Kidney glomerular epithelial cell (primary cell): ENCODE measurements around the gene HYAL3.
A peak's percentile ranks its signal among the peaks of the same experiment; 100 is the strongest.
"Not testable (repeated sequence)": the region's sequence is repeated elsewhere in the genome, so short reads cannot be mapped to it uniquely, and the experiment has no call there.

ENCODE experiments used
- DNase-seq: peaks from one replicate; lab custom pipeline; 2025; lab: John Stamatoyannopoulos, UW

The HYAL3 gene

DNA sequence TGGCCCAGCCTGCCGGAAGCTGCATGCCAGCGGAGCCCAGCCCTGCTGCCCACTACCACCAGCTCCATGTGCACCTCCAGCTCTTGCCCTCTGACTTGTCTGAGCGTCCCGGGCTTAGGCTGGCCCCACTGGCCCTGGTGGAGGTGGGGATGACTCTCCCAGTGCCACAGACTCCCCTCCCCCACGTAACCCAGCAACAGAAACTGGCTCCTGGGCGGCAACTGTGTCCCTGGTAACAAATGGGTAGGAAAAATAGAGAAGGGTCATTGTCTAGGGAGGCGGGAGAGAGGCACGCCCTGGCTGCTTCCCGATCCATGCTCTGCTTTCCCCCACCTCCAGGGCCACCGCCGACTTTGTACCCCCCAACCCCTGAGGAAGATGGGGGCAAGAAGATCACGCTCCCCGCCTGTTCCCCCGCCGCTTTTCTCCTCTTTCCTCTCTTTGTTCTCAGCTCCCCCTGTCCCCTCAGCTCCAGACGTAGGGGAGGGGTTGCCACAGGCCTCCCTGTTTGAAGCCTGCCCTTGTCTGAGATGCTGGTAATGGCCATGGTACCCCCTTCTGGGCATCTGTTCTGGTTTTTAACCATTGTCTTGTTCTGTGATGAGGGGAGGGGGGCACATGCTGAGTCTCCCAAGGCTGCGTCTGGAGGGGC, 41.0 kb downstream of the HYAL3 start:
- DNase-seq = no peak

DNA sequence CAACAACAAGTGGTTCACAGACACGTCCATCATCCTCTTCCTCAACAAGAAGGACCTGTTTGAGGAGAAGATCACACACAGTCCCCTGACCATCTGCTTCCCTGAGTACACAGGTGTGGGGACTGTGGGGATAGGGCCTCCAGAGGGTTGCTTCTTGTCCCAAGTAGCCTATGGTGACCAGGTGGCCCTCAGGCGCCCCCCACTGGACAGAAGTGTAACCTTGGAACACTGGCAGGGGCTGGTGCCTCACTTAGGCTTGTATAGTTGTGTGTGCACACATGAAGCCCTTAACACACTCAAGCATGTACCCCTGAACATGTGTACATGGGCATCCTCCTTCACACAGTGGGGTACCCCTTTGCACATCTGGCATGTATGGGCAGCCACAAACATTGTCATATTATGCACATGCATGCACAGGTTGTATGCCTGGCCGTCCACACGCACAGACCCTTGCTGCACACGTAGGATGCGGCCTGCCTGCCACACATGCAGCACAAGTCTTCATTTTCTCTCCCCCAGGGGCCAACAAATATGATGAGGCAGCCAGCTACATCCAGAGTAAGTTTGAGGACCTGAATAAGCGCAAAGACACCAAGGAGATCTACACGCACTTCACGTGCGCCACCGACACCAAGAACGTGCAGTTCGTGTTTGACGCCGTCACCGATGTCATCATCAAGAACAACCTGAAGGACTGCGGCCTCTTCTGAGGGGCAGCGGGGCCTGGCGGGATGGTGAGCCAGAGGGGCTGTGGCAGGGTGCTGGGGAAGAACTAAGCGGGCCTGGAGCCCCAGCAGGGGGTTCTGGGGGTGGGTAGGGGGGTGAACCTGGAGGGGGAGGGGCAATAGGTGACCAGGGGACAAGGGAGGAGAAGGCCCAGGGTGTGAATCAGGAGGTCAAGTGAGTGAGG, 42.0 kb downstream of the HYAL3 start:
- no peak for DNase-seq

DNA sequence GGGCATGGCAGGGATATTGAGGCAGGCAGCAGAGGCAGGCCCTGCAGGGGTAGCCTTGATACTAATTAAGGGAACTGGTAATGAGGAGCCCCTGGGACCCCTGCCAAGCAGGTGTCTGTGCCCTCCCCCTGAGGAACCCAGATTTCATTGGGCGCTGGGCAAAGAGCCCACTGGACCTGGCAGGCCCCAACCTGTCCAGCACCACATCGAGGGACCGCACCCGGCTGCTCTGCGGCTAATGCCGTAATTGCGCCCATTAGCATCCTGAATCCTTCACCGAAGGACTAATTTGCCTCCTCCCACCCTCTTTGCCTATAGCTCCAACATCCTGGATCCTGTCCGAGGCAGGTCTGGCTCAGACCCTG, 44.0 kb downstream of the HYAL3 start:
- no peak for DNase-seq

DNA sequence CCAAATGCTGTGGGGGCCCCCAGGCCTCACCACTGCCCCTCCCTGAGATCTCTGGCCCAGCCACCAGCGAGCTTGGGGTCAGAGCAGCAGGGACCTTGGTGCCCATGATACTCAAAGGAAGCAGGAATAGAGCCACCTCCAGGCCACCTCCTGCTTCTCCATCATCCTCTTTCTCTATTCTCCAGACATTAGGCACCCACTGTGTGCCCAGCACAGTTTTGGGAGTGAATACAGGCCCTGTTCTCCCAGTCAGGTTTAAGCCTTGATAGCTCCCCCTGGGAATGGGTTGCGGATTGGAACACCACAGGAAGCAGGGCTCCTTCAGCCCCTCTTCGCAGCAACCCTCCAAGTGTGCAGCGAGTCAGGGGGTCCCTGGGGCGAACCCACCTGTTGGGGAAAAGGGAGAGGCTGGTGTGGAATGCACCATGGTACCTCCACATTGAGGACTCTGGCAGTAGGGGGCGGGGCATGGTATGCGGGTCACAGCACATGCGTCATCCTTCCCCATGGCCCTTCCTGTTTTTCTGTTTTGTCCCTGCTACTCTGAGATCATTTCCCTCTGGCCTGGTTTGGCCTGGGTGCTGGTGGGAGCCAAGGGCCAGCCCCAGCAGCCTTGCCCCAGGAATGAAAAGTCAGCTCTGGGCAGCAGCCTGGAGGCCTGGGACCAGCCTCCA, 44.5 kb downstream of the HYAL3 start:
- no peak for DNase-seq

DNA sequence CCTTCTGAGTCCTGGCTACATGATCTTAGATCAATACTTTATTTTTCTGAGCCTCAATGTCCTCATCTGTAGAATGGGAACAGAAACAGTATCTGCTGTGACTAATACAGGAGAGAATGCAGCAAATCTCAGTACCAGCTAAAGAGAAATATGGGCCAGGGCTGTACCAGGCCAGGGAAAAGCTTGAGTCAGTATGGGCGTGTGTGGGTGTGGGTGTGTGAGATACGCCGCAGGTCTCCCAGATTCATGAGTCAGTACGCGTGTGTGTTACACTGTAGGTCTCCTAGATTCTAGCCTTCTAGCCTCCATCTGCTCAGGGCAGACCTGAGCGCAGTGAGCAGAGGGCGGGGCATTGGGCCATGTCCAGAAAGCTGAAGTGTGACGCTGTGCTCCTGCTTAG, 48.0 kb downstream of the HYAL3 start:
- DNase-seq = peak; percentile 37

DNA sequence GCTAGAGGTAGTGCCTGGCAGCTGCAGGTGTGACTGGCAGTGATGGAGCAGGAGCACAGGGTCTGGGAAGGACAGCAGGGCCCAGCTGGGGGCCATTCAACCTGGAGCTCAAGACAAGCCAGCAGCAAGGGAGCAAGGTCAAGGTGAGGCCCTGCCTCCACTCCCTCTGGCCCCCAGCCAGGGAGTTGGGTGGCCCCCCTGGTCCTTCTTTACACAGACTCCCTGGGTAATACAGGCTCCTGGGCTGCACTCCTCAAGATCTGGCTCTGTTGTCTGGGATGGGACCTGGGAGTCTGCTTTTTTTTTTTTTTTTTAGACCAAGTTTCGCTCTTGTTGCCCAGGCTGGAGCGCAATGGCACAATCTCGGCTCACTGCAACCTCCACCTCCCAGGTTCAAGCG, 48.7 kb downstream of the HYAL3 start:
- DNase-seq = no peak

DNA sequence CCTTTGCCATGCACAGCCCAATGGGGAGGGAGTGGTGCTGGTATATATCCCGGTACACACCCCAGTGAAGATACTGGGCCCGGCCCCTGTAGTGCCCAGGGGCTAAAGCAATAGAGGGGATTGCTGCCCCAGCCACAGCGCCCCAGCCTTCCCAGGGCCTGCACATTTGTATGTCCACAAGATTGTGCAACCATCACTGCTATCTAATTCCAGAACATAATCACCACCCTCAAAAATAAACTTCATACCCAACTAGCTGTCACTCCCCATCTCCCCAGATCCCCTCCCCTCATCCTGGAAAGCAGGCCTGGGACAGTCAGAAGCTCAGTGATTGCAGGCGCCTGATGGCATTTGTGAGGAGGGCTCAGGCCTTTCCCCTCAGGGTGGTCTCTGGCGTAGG, 49.7 kb downstream of the HYAL3 start:
- no peak for DNase-seq

DNA sequence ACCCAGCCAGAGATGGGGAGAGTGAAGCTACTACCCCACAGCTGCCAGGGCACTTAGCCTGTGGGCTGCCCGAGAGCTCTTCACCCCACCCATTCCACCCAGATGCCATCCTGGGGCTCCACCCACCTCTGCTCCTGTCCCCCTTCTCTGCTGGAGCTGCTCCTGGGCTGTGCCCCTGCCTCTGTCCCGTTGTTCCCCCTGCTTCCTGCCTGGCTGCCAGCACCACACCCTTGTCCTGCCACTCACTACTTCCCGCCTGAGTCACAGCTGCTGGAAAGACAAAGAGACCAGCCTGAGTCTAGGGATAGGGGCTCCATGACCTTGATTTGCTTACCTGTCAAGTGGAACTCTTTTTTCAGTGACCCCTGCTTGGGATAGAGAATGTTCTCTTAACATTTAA, 50.8 kb downstream of the HYAL3 start:
- no peak for DNase-seq

DNA sequence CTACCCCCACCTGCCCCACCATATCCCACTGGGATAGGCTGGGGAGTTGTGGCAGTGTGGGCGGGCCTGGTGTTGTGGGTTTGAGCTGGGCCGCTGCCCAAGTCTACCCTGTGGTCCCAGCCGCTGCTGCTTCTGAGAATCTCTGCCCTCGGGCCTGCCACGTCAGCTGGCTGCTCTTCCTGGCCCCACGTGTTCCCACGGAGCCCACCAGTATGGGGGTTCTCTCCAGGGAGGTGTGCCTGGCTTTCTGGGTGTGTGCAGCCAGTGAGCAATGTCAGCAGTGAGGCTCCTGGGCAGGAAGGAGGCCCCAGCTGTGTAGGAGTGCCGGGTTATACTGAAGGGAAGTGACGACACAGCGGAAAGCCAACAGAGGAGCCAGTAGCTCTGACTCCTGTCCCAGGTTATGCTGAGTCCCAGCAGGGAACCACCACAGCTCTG, 52.7 kb downstream of the HYAL3 start:
- DNase-seq = peak; percentile 83

DNA sequence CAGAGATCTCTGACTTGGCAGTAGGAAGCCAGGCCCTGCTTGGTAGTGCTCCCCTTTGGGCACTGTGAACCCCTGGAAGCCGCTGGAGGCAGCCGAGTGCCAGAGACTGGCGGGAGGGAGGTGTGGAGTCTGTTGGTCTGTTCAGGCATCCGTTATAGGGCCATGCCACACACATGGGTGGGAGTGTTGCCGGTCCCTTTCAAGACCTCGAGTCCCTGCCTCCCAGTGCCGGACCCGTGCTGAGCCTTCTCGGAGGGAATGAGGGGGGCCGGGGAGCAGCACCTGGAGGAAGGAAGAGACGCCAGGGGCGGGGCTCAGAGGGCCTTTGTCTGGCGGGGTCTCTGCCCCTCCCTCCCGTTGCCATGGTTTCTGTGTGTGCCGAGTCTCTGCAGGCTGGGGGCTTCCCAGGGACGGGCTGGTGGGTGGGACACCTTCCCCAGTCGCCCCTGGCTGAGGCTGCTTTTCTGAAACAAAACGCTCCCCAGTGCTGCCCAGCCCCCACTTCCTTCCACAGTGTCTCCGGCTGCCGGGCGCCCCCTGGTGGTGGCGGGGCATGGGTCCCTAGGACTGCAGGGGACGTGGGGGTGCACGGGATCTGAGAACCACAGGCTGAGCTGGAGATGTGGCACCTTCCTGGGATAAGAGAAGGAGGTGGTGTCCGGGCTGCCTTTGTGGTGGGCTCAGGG, 53.2 kb downstream of the HYAL3 start:
- peak; percentile 65 for DNase-seq

DNA sequence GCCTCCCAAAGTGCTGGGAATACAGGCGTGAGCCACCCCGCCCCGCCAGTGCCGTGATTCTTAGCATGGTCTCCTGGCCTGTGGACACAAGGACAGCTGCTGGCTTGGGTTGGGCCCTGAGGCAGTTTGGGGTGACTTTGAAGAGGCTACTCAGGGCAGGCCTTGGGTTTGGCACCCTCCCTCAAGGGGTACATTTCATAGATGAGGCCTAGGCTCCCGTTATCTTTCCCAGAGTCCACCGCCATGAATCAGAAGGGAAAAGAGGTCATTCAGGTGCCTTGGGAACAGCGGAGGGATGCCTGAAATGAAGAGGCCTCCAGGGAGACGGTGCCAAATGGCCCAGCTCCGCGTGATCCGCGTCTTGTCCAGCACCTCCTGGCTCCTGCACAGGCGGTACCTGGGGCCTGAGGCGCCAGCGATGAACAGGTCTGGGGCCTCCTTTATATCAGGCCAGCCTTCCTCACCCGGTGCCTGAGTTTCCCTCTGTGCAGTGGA, 53.9 kb downstream of the HYAL3 start:
- no peak for DNase-seq

DNA sequence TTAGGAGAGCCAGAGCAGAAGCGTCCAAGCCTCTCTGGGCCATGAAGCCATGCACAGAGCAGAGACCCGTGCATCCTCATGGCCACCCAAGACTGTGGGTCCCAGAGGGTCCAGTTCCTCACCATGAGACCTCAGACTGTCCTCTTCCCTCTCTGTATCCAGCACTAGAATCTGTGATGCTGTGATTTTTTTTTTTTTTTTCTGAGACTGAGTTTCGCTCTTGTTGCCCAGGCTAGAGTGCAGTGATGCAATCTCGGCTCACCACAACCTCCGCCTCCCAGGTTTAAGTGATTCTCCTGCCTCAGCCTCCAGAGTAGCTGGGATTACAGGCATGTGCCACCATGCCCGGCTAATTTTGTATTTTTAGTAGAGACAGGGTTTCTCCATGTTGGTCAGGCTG, 54.4 kb downstream of the HYAL3 start:
- DNase-seq = not testable (repeated sequence)

DNA sequence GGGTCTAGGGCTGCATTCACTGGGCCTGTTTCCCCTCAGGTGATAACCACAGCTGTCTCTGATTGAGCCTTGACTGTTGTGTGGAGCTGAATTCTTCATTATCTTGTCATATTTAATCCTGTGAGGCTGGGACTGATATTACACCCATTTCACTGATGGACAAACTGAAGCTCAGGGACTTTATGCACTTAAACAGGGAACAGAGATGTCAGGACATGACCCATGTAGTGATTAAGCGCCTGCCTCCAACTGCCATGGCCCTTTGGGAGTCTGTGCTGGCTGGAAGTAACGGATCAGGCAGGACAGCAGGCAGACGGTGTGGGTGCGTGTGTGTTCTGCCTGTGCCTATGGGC, 55.7 kb downstream of the HYAL3 start:
- no peak for DNase-seq

DNA sequence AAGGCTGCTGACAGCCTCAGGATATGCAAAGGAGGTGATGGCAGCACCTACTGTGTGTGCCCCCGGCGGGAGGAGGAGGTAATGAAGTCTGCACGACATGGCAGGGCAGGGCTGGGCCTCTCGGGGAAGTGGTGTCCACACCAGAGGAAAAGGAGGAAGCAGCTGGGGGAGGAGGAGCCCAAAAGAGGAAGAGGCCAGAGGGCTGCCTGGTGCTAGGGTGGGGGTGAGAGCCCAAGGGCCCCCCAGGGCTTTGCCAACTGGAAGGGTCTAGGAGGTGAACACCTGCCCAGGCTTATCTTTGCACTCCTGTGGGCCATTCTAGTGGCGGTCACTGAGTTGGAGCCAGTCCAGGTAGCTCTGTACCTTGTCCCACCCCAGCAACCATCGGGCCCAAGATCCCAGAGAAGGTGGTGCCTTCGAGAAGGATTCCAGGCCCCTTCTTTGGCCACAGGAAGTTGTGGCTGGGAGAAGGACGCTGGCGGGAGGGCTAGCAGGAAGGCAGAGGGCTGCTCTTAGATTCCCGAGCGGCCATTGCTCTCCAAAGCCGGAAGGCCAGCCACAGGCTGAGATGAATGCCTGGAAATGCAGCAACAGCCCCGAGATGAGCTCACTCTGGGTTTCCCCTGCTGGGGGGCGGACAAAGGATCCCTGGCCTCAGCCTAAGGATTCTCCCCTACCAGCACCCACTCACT, 56.2 kb downstream of the HYAL3 start:
- DNase-seq = no peak
